GM12892 (cell line): ENCODE results near the gene NR2C2.
A peak's percentile ranks its signal among the peaks of the same experiment; 100 is the strongest.

ENCODE experiments used
- DNase-seq: peaks from one replicate; pipeline ENCODE4 v3.0.0; 2011; ENCODE audit not compliant: insufficient read length
- FAIRE-seq: peaks from 2 replicates; lab custom pipeline; 2011; peaks lifted over from hg19 to GRCh38; lab: Jason Lieb, UNC
- POLR2A ChIP-seq: IDR thresholded peaks from 2 replicates; pipeline ENCODE4 v1.6.1; 2011; ENCODE audit warnings: low read depth, low read length, control low read depth
- POLR2AphosphoS5 ChIP-seq: IDR thresholded peaks from 2 replicates; pipeline ENCODE4 v1.6.1; 2011; ENCODE audit warnings: low read depth, low read length, control low read depth
- TAF1 ChIP-seq: IDR thresholded peaks from 2 replicates; pipeline ENCODE4 v1.6.1; 2011; ENCODE audit warnings: low read depth, mild to moderate bottlenecking, control low read depth, low read length, borderline replicate concordance

The NR2C2 gene

GRCh38 chr3:14923476-14923875 lies 23.9 kb upstream of the NR2C2 start:
- DNase-seq (no peak), FAIRE-seq (no peak)
- TF ChIP-seq POLR2AphosphoS5 (no peak), POLR2A (no peak), TAF1 (no peak)

GRCh38 chr3:14925729-14926591 lies 21.4 kb upstream of the NR2C2 start:
- TF ChIP-seq POLR2A (no peak), POLR2AphosphoS5 (no peak), TAF1 (no peak)
- DNase-seq (no peak), FAIRE-seq (peak; percentile 71)

- FAIRE-seq = no peak
- no peak for DNase-seq
- TF ChIP-seq TAF1 = no peak
Observed at GRCh38 chr3:14926592-14926991, 20.8 kb upstream of the NR2C2 start.

- FAIRE-seq = no peak
Observed at GRCh38 chr3:14927308-14927707, 20.1 kb upstream of the NR2C2 start.

GRCh38 chr3:14929310-14930074 lies 17.9 kb upstream of the NR2C2 start:
- TF ChIP-seq POLR2AphosphoS5 (no peak), TAF1 (no peak), POLR2A (no peak)
- FAIRE-seq (no peak), DNase-seq (no peak)

More at GRCh38 chr3:14927308-14927707, 20.1 kb upstream of the NR2C2 start:
- no peak for DNase-seq
- TF ChIP-seq POLR2AphosphoS5 (no peak), POLR2A (no peak), TAF1 (no peak)

GRCh38 chr3:14933820-14934425 lies 13.5 kb upstream of the NR2C2 start:
- no peak for FAIRE-seq
- TF ChIP-seq POLR2AphosphoS5 (no peak), TAF1 (no peak), POLR2A (no peak)

GRCh38 chr3:14935592-14936345 lies 11.6 kb upstream of the NR2C2 start:
- FAIRE-seq (no peak), DNase-seq (no peak)
- no peak for TF ChIP-seq POLR2A
- TF ChIP-seq POLR2AphosphoS5 = no peak
- no peak for TF ChIP-seq TAF1

More at GRCh38 chr3:14933820-14934425, 13.5 kb upstream of the NR2C2 start:
- no peak for DNase-seq

GRCh38 chr3:14938954-14939353 lies 8.4 kb upstream of the NR2C2 start:
- DNase-seq = no peak
- TF ChIP-seq POLR2A = no peak
- no peak for TF ChIP-seq TAF1
- TF ChIP-seq POLR2AphosphoS5 = no peak
- FAIRE-seq = no peak

GRCh38 chr3:14941871-14942270 lies 5.5 kb upstream of the NR2C2 start:
- DNase-seq (no peak), FAIRE-seq (no peak)
- TF ChIP-seq POLR2A (no peak), POLR2AphosphoS5 (no peak), TAF1 (no peak)

- DNase-seq = no peak
- no peak for TF ChIP-seq TAF1
- no peak for TF ChIP-seq POLR2A
- no peak for TF ChIP-seq POLR2AphosphoS5
- no peak for FAIRE-seq
Observed at GRCh38 chr3:14943042-14943441, 4.3 kb upstream of the NR2C2 start.
